SJCRH30 (cell line): ENCODE data around the gene PIH1D1. TPM values are rescaled to one million over a fixed set of nuclear protein-coding genes. Genes with fewer than 3 reads are reported as not detected.
"Not testable (repeated sequence)": the region's sequence is repeated elsewhere in the genome, so short reads cannot be mapped to it uniquely, and the experiment has no call there.

Experiments
- DNase-seq, 2 experiments: peaks; one replicate each; pipeline ENCODE4 v3.0.0-alpha.2; 2015 to 2020
- H3K27ac ChIP-seq: fragments of 250-450 bp; sonication (Bioruptor Pico); 2 replicates; pipeline ENCODE4 v1.5.1; 2020; ENCODE audit warnings: mild to moderate bottlenecking, moderate library complexity
- H3K27me3 ChIP-seq: fragments of 250-450 bp; sonication (Bioruptor Pico); 2 replicates; pipeline ENCODE4 v1.5.1; 2020; ENCODE audit warnings: mild to moderate bottlenecking, moderate library complexity
- H3K36me3 ChIP-seq: fragments of 250-450 bp; sonication (Bioruptor Pico); 2 replicates; pipeline ENCODE4 v1.5.1; 2020; ENCODE audit warnings: mild to moderate bottlenecking, moderate library complexity
- H3K4me1 ChIP-seq: fragments of 250-450 bp; sonication (Bioruptor Pico); 2 replicates; pipeline ENCODE4 v1.5.1; 2020; ENCODE audit warnings: mild to moderate bottlenecking, moderate library complexity
- H3K4me3 ChIP-seq: fragments of 250-450 bp; sonication (Bioruptor Pico); 2 replicates; pipeline ENCODE4 v1.5.1; 2020; ENCODE audit warnings: mild to moderate bottlenecking, moderate library complexity
- H3K9me3 ChIP-seq: fragments of 250-450 bp; sonication (Bioruptor Pico); replicated peaks from 2 replicates; pipeline ENCODE4 v1.5.1; 2020; ENCODE audit warnings: mild to moderate bottlenecking, moderate library complexity
- total RNA-seq: library from RNA; depleted of rRNA; stranded (reverse); fragments of >200 nt; shearing (Covaris generic); gene quantifications from 2 replicates; pipeline ENCODE4 v1.2.3, GENCODE V29; 2014

Gene PIH1D1
- total RNA-seq, 1 experiment from 2014 or later = 83.4 TPM

DNA sequence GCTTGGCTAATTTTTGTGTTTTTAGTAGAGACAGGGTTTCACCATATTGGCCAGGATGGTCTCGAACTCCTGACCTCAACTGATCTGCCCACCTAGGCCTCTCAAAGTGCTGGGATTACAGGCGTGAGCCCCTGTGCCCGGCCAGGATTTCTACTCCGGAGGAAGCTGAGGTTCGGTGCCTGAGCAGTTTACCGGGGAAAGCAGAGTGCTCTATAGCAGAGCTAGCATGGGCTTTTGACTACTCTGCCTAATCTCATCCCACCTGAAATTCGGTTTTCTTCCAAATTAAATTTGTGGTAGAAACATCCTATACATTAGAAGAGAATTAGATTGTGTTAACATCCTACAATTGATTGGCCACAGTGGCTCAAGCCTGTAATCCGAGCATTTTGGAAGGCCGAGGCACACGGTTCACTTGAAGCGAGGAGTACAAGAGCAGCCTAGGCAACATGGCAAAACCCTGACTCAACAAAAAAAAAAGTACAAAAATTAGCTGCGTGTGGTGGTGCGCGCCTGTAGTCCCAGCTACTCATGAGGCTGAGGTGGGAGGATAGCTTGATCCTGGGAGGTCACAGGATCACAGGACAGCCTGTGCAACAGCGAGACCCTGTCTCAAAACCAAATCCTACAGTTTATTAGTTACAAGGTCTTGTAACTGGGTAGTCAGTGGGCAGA is 37.4 kb upstream of the PIH1D1 start:
- no peaks in the 10 kb centered on the region for H3K9me3 ChIP-seq
- peak overlapping the region; percentile 92 for H3K4me3 ChIP-seq
- H3K36me3 ChIP-seq = peaks cover 61% of the 10 kb centered on the region
- no peaks in the 10 kb centered on the region for H3K27me3 ChIP-seq
- H3K4me1 ChIP-seq = peaks cover 8% of the 10 kb centered on the region; the same call in 1 of the 2 replicates
- no peak for DNase-seq
- H3K27ac ChIP-seq = peak overlapping the region; percentile 89

DNA sequence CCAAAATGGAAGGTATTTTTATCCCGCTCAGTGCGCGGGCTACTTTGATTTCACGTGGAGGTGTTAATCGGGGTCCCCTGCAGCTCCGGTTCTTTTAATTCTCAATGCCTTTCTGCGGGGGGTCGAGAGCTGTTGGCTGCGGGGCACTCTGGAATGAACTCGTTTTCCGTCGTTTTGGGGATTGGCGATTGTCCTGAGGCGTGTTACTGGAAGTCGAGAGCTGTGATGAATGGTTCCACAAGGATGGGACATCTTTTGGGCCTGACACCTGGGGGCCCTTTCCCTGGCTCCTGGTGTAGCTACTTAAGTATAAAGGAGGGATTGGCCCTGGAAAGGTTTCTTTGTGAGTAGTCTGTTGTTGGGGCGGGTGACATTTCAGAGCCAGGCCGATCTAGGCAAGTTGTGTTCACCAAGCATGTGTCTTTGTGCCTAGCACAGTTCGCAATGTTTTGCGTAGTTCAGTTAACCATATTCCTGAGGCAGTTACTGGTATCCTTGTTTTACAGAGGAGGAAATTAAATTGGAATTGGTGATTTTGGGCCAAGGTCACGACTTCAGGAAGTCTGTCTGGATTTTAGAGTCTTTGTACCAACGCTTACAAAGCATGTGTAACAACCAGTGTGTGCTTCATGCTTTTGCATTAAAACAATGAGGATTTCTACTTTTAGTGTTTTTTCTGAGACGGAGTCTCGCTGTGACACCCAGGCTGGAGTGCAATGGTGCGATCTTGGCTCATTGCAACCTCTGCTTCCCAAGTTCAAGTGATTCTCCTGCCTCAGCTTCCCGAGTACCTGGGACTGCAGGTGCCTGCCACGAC is 36.6 kb upstream of the PIH1D1 start:
- DNase-seq = peak in 1 of 2 experiments; percentile 29
- no peaks in the 10 kb centered on the region for H3K9me3 ChIP-seq
- peaks cover 8% of the 10 kb centered on the region; the same call in 1 of the 2 replicates for H3K4me1 ChIP-seq
- H3K27me3 ChIP-seq = no peaks in the 10 kb centered on the region
- H3K36me3 ChIP-seq = peaks cover 58% of the 10 kb centered on the region
- H3K4me3 ChIP-seq = peak overlapping the region; percentile 92
- H3K27ac ChIP-seq = peak overlapping the region; percentile 89

DNA sequence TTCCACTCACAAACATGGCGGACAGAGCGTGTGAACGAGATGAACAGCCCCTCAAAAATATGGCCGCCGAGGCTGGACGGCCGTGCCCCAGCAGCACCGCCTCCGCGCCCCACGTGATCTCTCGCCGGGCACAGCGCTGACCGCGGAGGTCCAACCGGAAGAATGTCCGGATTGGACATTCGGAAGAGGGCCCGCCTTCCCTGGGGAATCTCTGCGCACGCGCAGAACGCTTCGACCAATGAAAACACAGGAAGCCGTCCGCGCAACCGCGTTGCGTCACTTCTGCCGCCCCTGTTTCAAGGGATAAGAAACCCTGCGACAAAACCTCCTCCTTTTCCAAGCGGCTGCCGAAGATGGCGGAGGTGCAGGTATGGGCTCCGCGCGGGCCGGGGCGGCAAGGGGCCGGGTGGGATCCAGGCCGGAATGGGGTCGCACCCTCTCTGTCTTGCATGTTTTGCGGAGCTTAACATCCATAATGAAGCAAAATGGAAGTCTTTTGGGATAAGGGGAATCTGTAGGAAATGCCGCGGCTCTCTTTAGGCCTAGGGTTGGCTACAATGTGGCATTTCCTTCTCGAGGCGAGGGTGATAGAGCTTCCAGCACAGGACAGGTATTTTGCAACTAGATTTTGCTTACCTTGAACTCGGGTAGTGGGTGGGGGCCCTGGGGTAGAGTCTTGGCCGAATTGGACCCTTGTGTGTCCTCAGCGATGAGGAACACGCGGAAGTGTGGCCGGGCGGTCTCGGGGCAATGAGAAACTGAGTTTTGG is 35.8 kb upstream of the PIH1D1 start, which contains the start of gene RPL13A:
Gene RPL13A, plus strand, starts transcription at position 332 of the 769 bp plus-strand sequence. Its CDS starts 22 bp downstream, at position 354.
- Histone ChIP-seq H3K27me3 (no peaks in the 10 kb centered on the region), H3K36me3 (peaks cover 50% of the 10 kb centered on the region), H3K9me3 (no peaks in the 10 kb centered on the region), H3K27ac (peak within 1 kb of the TSS; percentile 89), H3K4me3 (peak within 1 kb of the TSS; percentile 92), H3K4me1 (peaks cover 8% of the 10 kb centered on the region; the same call in 1 of the 2 replicates)
- DNase-seq = peak; percentile 99 to 100

DNA sequence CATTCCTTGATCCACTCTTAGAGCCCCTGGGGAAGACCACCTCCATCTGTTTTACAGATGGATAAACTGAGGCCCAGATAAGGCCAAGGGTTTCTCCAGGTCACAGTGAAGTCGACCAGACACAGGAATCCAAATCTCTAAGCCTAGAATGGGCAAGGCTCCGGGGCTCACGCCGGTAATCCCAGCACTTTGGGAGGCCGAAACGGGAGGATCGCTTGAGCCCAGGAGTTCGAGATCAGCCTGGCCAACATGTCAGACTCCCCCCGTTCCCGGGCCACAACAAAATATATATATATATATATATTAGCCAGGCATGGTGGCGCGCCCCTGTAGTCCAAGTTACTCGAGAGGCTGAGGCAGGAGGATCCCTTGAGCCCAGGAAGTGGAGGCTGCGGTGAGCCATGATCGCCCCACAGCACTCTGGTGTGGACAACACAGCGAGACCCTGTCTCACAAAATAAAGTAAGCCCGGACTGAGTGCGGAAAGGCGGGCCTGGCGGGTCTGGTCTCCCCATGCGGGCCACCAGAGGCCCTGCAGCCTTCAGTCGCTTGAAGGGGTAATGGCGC is 35.2 kb upstream of the PIH1D1 start:
- H3K36me3 ChIP-seq = peaks cover 43% of the 10 kb centered on the region
- no peak for DNase-seq
- peak overlapping the region; percentile 13; the same call in 1 of the 2 replicates for H3K27ac ChIP-seq
- H3K9me3 ChIP-seq = no peaks in the 10 kb centered on the region
- peaks cover 8% of the 10 kb centered on the region; the same call in 1 of the 2 replicates for H3K4me1 ChIP-seq
- no peaks in the 10 kb centered on the region for H3K27me3 ChIP-seq
- H3K4me3 ChIP-seq = peak overlapping the region; percentile 19; the same call in 1 of the 2 replicates

DNA sequence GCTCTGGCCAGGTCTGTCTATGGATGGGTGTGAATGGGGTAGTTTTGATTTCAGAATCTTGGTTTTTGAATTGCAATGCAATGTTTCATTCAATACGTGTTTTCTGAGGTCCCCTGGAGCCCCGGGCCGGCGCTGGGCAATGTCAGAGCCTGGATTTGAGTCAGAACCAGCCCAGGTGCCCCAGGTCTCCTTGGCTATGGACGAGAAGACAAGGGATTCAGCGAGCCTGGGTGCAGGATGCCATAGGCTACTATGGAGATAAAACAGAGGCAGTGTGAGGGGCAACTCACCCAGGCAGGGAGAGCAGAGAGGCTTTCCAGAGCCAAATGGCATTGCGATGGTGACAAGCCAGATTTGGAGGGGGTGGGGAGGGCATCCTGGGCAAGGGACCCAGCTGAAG is 34.6 kb upstream of the PIH1D1 start:
- Histone ChIP-seq H3K27me3 (no peaks in the 10 kb centered on the region), H3K36me3 (peaks cover 38% of the 10 kb centered on the region), H3K4me3 (no peak overlapping the region), H3K27ac (no peak overlapping the region), H3K4me1 (peaks cover 8% of the 10 kb centered on the region; the same call in 1 of the 2 replicates), H3K9me3 (no peaks in the 10 kb centered on the region)
- no peak for DNase-seq

DNA sequence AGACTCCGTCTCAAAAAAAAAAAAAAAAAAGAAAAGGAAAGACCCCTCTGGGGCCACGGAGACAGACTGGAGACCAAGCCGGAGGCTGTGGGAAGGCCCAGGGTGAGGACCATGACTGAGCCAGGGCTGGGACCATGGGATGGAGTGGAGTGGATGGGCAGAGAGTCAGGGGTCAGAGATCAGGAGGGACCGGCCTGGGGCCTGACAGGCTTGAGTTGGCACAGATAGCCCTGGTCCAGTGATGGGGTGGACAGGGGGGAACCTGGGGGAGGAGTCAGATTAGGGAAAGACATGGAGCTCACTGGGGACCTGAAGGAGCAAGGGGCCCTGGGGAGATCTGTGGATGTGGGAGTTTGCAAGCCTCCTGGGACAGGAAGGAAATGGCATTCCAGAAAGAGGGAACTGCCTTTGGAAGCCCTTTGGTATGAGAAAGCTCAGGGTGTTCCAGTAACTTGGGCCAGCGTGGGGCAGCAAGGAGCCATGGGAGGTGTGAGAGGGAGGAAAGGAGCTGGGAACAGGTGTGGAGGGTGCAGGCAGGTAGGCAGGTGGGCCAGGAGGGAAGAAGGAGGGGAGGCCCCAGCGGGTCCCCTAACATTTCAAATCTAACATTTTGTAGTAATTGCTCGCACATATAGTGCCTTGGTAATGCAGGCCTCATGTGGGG is 29.5 kb upstream of the PIH1D1 start:
- Histone ChIP-seq H3K27ac (no peak overlapping the region), H3K27me3 (no peaks in the 10 kb centered on the region), H3K4me1 (no peaks in the 10 kb centered on the region), H3K36me3 (no peaks in the 10 kb centered on the region), H3K4me3 (no peak overlapping the region), H3K9me3 (no peaks in the 10 kb centered on the region)
- DNase-seq = no peak

DNA sequence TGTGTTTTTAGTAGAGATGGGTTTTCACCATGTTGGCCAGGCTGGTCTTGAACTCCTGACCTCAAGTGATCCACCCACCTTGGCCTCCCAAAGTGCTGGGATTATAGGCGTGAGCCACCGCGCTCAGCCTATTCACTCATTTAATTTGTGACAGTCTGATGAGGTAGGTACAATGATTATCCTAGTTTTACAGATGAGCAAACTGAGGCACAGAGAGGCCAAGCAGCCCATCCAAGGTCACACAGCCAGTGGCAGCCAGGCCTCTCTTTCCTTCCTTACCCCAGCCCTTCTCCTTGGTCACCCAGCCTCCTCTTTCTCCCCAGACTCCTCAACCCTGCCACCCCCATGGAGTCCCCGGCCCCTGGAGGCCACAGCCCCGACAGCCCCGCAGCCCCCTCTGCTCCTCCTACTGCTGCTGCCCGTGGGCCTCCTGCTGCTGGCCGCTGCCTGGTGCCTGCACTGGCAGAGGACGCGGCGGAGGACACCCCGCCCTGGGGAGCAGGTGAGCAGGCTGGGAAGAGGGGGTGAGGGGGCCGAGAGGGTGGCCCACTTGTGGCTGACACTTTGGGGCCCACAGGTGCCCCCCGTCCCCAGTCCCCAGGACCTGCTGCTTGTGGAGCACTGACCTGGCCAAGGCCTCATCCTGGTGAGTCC is 28.5 kb upstream of the PIH1D1 start:
- Histone ChIP-seq H3K4me3 (no peak overlapping the region), H3K36me3 (no peaks in the 10 kb centered on the region), H3K27me3 (no peaks in the 10 kb centered on the region), H3K4me1 (no peaks in the 10 kb centered on the region), H3K9me3 (no peaks in the 10 kb centered on the region), H3K27ac (no peak overlapping the region)
- DNase-seq = no peak

DNA sequence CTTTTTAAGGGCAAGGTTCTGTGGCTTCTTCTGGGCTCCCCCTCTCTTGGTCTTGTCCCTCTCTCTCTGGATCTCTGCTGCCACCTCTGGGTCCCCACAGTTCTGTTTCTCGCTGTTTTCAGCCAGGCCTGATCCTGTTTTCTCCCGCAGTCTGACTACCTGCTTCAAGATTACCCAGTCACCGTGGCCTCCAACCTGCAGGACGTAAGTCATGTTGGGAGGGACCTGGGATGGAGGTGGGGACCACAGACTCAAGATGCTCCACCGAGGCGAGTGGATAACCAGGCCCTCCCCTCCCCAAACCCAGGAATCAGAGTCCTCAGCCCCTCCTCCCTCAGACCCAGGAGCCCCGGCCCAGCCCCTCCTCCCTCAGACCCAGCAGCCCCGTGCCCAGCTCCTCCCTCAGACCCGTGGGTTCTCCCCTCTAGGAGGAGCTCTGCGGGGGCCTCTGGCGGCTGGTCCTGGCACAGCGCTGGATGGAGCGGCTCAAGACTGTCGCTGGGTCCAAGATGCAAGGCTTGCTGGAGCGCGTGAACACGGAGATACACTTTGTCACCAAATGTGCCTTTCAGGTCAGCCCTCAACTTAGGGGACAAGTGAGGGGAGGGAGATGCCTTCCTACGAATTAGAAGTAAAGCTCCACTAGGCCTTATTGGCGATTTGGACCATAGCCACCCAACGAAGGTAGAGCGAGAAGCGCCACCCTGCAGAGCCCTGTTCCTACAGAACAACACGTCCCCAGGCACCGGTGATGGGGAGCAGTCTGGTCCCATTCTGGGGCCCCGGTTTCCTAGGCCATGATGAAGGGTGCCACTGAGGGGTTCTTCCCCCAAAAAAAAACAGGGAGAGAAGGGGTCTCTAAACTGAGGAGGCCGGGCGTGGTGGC is 24.6 kb upstream of the PIH1D1 start:
- no peaks in the 10 kb centered on the region for H3K4me1 ChIP-seq
- no peaks in the 10 kb centered on the region for H3K27me3 ChIP-seq
- H3K9me3 ChIP-seq = no peaks in the 10 kb centered on the region
- no peaks in the 10 kb centered on the region for H3K36me3 ChIP-seq
- H3K27ac ChIP-seq = no peak overlapping the region
- peak; percentile 45 to 50 for DNase-seq
- no peak overlapping the region for H3K4me3 ChIP-seq

DNA sequence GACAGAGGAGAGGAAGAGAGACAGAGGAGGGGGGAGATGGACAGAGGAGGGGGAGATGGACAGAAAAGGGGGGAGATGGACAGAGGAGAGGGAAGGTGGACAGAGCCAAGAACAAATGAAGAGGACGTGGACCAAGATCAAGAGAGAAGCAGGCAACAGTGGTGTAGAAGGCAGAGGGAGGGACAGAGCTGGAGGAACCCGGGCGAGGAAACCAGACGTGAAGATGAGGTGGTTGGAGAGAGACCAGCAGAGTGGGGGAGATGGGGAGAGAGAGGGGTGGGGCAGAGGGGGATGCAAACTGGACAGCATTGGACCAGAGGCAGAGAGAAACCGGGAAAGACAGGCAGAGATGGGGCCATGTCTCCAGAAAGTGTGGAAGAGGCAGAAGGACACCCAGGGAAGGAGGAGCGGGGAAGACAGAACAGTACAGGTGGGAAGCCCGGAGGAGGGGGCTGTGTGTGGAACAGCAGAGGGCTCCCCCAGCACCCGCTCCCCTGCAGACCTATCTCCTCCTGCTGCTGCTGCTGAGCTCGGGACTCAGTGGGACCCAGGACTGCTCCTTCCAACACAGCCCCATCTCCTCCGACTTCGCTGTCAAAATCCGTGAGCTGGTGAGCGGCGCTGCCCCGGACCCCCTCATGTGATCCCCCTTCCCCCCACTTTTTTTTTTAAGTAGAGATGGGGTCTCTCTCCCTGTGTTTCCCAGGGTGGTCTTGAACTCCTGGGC is 23.7 kb upstream of the PIH1D1 start:
- H3K4me3 ChIP-seq = no peak overlapping the region
- no peaks in the 10 kb centered on the region for H3K36me3 ChIP-seq
- no peaks in the 10 kb centered on the region for H3K27me3 ChIP-seq
- no peak overlapping the region for H3K27ac ChIP-seq
- H3K4me1 ChIP-seq = no peaks in the 10 kb centered on the region
- no peak for DNase-seq
- H3K9me3 ChIP-seq = no peaks in the 10 kb centered on the region

DNA sequence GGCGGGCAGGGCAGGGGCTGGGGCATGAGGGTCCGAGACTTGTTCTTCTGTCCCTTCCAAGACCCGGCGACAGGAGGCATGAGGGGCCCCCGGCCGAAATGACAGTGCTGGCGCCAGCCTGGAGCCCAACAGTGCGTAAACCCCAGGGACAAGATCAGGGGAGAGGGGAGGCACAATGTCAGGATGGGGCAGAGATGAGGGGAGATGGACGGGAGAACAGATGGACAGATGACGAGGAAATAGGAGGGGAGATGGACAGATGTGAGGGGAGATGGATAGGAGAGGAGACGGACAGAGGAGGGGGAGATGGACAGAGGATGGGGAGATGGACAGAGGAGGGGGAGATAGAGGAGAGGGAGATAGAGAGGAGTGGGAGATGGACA is 22.9 kb upstream of the PIH1D1 start:
- H3K4me3 ChIP-seq = peak overlapping the region; percentile 59
- no peaks in the 10 kb centered on the region for H3K27me3 ChIP-seq
- H3K9me3 ChIP-seq = no peaks in the 10 kb centered on the region
- H3K4me1 ChIP-seq = peaks cover 3% of the 10 kb centered on the region; the same call in 1 of the 2 replicates
- no peaks in the 10 kb centered on the region for H3K36me3 ChIP-seq
- DNase-seq = no peak
- H3K27ac ChIP-seq = no peak overlapping the region

DNA sequence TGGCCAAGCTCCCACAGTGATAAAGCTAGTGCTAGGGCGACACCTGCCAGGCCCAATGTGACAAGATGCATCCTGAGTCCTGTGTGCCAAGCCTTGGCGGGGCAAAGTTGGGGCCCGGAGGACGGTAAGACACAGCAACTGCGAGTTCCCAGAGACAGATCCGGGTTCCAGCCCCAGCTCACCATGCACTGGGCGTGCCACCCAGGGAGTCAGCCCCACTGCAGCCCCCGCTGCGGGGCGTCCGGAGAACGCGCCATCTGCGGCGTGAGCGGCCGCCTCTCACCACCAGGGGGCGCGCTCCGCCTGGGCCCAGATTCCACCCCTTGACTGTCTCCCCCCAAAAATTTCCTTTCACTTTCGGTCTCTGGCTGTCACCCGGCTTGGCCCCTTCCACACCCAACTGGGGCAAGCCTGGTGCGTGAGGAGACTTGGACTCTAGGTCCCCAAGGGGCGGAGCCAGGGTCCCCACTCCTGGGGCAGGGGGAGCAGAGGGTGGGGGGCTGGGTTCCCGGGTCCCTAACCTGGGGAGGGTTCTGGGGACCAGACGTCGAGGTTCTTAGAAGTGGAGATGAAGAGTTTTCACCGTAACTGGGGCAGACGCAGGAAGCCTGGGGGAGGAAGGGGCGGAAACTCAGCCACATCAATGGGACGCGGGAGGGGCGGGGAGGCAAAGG is 22.4 kb upstream of the PIH1D1 start, which contains the start of gene FLT3LG:
Gene FLT3LG, plus strand, starts transcription at position 348 of the 674 bp plus-strand sequence. CDS start 425 bp downstream, outside the sequence.
- Histone ChIP-seq H3K4me1 (peaks cover 5% of the 10 kb centered on the region; the same call in 1 of the 2 replicates), H3K27me3 (no peaks in the 10 kb centered on the region), H3K27ac (no peak within 1 kb of the TSS), H3K4me3 (peak within 1 kb of the TSS; percentile 59), H3K36me3 (no peaks in the 10 kb centered on the region), H3K9me3 (no peaks in the 10 kb centered on the region)
- peak; percentile 67 to 82 for DNase-seq

DNA sequence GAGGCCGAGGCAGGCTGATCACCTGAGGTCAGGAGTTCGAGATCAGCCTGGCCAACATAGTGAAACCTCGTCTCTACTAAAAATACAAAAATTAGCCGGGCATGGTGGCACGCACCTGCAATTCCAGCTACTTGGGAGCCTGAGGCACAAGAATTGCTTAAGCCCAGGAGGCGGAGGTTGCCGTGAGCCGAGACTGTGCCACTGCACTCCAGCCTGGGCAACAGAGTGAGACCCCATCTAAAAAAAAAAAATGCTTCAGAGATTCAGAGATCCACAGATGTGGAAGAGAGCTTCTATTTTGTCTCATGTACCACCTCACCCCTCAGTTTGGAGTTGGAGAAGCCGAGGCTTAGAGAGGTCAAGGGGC is 21.9 kb upstream of the PIH1D1 start:
- not testable (repeated sequence) for H3K4me1 ChIP-seq, DNase-seq, H3K27ac ChIP-seq, H3K9me3 ChIP-seq, H3K27me3 ChIP-seq, H3K36me3 ChIP-seq
- peak overlapping the region; percentile 59 for H3K4me3 ChIP-seq
